Kidney epithelial cell (primary cell): ENCODE data around the gene CPSF7. TPM values are rescaled to one million over a fixed set of nuclear protein-coding genes. Genes with fewer than 3 reads are reported as not detected.

Experiments
- DNase-seq: peaks from one replicate; pipeline ENCODE4 v3.0.0-alpha.2; 2010; ENCODE audit warnings: low read depth
- H3K27me3 ChIP-seq: 2 replicates; pipeline ENCODE4 v1.6.0; 2011; ENCODE audit warnings: low read length; ENCODE audit not compliant: control insufficient read depth, insufficient read depth
- H3K36me3 ChIP-seq: 2 replicates; pipeline ENCODE4 v1.5.1; 2011; ENCODE audit warnings: low read length; ENCODE audit not compliant: control insufficient read depth, insufficient read depth
- H3K4me3 ChIP-seq: 2 replicates; pipeline ENCODE4 v1.5.1; 2011; ENCODE audit warnings: low read depth, mild to moderate bottlenecking, control low read depth, low read length
- total RNA-seq: library from RNA; depleted of rRNA; stranded (reverse); fragments of >200 nt; gene quantifications from 2 replicates; pipeline ENCODE4 v1.2.3, GENCODE V29; 2015
- TF ChIP-seq, protein P1 (sequence below): IDR thresholded peaks from 2 replicates; pipeline ENCODE4 v1.5.1; 2011; ENCODE audit warnings: mild to moderate bottlenecking, moderate library complexity, low read length, control low read depth, inconsistent platforms; ENCODE audit not compliant: insufficient read depth, poor library complexity, severe bottlenecking

The CPSF7 gene
- total RNA-seq, 1 donor from 2014 or later: 53.9 TPM

DNA sequence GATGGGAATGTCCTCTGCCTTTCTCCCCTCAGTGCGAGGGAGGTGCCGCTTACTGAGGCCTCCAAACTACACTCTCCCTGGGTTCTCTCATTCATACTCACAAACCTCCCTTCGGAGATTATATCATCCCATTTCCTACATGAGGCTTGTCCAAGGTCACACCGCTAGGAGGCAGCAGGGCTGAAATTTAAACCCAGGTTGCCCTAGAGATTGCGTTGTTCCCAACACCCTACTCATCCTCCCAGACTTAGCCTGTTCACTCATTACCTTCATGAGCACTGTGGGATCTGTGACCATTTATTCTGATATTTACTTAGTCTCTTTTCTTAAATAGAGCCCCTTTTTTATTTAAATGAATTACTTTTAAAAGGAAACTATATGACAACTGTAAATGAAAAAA is 31.2 kb upstream of the CPSF7 start:
- Histone ChIP-seq H3K4me3 (no peak overlapping the region), H3K36me3 (no peaks in the 10 kb centered on the region), H3K27me3 (no peaks in the 10 kb centered on the region)
- TF ChIP-seq, protein P1, sequence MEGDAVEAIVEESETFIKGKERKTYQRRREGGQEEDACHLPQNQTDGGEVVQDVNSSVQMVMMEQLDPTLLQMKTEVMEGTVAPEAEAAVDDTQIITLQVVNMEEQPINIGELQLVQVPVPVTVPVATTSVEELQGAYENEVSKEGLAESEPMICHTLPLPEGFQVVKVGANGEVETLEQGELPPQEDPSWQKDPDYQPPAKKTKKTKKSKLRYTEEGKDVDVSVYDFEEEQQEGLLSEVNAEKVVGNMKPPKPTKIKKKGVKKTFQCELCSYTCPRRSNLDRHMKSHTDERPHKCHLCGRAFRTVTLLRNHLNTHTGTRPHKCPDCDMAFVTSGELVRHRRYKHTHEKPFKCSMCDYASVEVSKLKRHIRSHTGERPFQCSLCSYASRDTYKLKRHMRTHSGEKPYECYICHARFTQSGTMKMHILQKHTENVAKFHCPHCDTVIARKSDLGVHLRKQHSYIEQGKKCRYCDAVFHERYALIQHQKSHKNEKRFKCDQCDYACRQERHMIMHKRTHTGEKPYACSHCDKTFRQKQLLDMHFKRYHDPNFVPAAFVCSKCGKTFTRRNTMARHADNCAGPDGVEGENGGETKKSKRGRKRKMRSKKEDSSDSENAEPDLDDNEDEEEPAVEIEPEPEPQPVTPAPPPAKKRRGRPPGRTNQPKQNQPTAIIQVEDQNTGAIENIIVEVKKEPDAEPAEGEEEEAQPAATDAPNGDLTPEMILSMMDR: peak; percentile 10
- no peak for DNase-seq

DNA sequence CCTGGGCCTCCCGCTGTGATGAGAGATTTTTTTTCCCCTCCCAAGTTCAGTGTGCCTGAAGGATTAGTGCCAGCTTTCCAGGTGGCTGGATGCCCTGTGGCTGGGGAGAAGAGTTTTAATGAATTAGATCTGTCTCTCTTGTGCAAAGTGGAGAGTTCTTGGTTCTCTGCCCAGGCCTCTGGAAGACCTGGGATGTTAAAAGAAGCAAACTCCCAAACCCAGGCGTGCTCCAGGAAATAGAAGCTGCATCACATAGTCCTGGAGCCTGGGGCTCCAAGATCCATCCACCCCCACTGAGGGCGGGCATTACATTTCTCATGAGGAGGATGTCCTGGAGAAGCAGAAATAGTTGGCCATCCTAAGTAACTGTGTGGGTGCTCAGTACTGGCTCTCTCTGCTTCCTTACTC is 30.7 kb upstream of the CPSF7 start:
- H3K36me3 ChIP-seq: no peaks in the 10 kb centered on the region
- no peaks in the 10 kb centered on the region for H3K27me3 ChIP-seq
- no peak for DNase-seq
- TF ChIP-seq, protein P1: no peak
- no peak overlapping the region for H3K4me3 ChIP-seq

- Histone ChIP-seq H3K27me3 (no peaks in the 10 kb centered on the region), H3K36me3 (no peaks in the 10 kb centered on the region), H3K4me3 (no peak overlapping the region)
- TF ChIP-seq, protein P1: no peak
- DNase-seq: no peak
Measured at GRCh38 chr11:61454520-61454919, 24.7 kb upstream of the CPSF7 start.

- TF ChIP-seq, protein P1: no peak
- Histone ChIP-seq H3K36me3 (no peaks in the 10 kb centered on the region), H3K4me3 (no peak overlapping the region), H3K27me3 (no peaks in the 10 kb centered on the region)
- no peak for DNase-seq
Measured at GRCh38 chr11:61453695-61454094, 23.9 kb upstream of the CPSF7 start.

GRCh38 chr11:61452825-61453224 is 23.1 kb upstream of the CPSF7 start:
- H3K36me3 ChIP-seq: no peaks in the 10 kb centered on the region
- H3K4me3 ChIP-seq: no peak overlapping the region
- no peaks in the 10 kb centered on the region for H3K27me3 ChIP-seq
- TF ChIP-seq, protein P1: no peak
- no peak for DNase-seq

DNA sequence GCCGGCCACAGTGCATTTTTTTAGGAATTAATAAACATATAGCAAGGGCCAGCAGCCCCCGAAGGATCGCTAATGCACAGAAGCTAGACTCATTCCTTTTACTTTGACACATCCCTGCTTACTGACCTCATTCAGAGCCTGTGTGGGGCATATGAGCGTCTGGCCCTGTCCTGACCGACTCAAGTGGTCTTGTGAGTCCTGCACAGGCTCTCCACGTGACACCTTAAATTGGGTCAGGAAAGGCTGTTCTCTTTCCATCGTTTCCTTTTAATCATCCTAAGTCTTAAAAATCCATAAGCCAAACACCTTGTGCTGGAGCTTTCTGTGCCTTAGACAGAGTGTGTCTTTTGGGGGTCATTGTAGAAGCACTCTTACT is 18.8 kb upstream of the CPSF7 start:
- no peak overlapping the region for H3K4me3 ChIP-seq
- no peaks in the 10 kb centered on the region for H3K27me3 ChIP-seq
- H3K36me3 ChIP-seq: no peaks in the 10 kb centered on the region
- TF ChIP-seq, protein P1: no peak
- DNase-seq: no peak
